ENCODE measurements around the gene ADA. TPM values are rescaled to one million over a fixed set of nuclear protein-coding genes. Genes with fewer than 3 reads are reported as not detected.

The ADA gene
- total RNA-seq, 4 donors from 2014 or later, result 4.0 to 13.9 (median 7.1) TPM

GRCh38 chr20:44641325-44641724, 10.2 kb downstream of the ADA start:
- Histone ChIP-seq H3K4me3 (replicated peaks in 1 of 3) (no peak overlapping the region), H3K4me1 (peaks cover 6 to 33% of the 10 kb centered on the region in 2 donors), H3K36me3 (no peaks in the 10 kb centered on the region), H3K27me3 (no peaks in the 10 kb centered on the region), H3K9me3 (no peaks in the 10 kb centered on the region), H3K27ac (no peak overlapping the region)
- WGBS, 2 donors, result 94 to 95% methylated on average over 5 of the region's 5 CpGs
- TF ChIP-seq POLR2A (IDR thresholded peaks at IDR 0.05) (no peak), CTCF (IDR thresholded peaks at IDR 0.05) (no peak)
- intact Hi-C loops (cut with DNase I), result no loop called here
- no peak for DNase-seq

- Histone ChIP-seq H3K27ac (no peak overlapping the region), H3K27me3 (no peaks in the 10 kb centered on the region), H3K4me1 (peaks cover 6 to 33% of the 10 kb centered on the region in 2 donors), H3K36me3 (no peaks in the 10 kb centered on the region), H3K9me3 (no peaks in the 10 kb centered on the region), H3K4me3 (replicated peaks in 1 of 3) (no peak overlapping the region)
- DNase-seq, result no peak
- 94% methylated on average over 2 of the region's 2 CpGs for WGBS, 2 donors
- no peak for TF ChIP-seq CTCF (IDR thresholded peaks at IDR 0.05)
- TF ChIP-seq POLR2A (IDR thresholded peaks at IDR 0.05), result no peak
- intact Hi-C loops (cut with DNase I), result no loop called here
Measured at GRCh38 chr20:44640522-44640921, 11.0 kb downstream of the ADA start.

- TF ChIP-seq POLR2A (IDR thresholded peaks at IDR 0.05) (no peak), CTCF (IDR thresholded peaks at IDR 0.05) (no peak)
- H3K4me1 ChIP-seq, result peaks cover 6 to 12% of the 10 kb centered on the region in 2 donors
- H3K36me3 ChIP-seq, result no peaks in the 10 kb centered on the region
- H3K9me3 ChIP-seq, result no peaks in the 10 kb centered on the region
- WGBS, 2 donors, result 71 to 73% methylated on average over 11 of the region's 11 CpGs
- DNase-seq, result peak in 1 of 2 donors; percentile 10
- H3K27ac ChIP-seq, result peak overlapping the region in 1 of 3 donors; percentile 17
- H3K27me3 ChIP-seq, result no peaks in the 10 kb centered on the region
- intact Hi-C loops (cut with DNase I), result no loop called here
- no peak overlapping the region for H3K4me3 ChIP-seq (replicated peaks in 1 of 3)
Measured at GRCh38 chr20:44637522-44638372, 13.8 kb downstream of the ADA start.

GRCh38 chr20:44637042-44637441, 14.5 kb downstream of the ADA start:
- H3K4me1 ChIP-seq, result peaks cover 3 to 5% of the 10 kb centered on the region in 2 donors
- TF ChIP-seq CTCF (IDR thresholded peaks at IDR 0.05), result no peak
- TF ChIP-seq POLR2A (IDR thresholded peaks at IDR 0.05), result no peak
- 87 to 89% methylated on average over 5 of the region's 5 CpGs for WGBS, 2 donors
- intact Hi-C loops (cut with DNase I), result no loop called here
- DNase-seq, result no peak
- H3K4me3 ChIP-seq (replicated peaks in 1 of 3), result no peak overlapping the region
- no peaks in the 10 kb centered on the region for H3K27me3 ChIP-seq
- H3K36me3 ChIP-seq, result no peaks in the 10 kb centered on the region
- no peak overlapping the region for H3K27ac ChIP-seq
- no peaks in the 10 kb centered on the region for H3K9me3 ChIP-seq

- Histone ChIP-seq H3K27ac (no peak overlapping the region), H3K9me3 (no peaks in the 10 kb centered on the region), H3K36me3 (no peaks in the 10 kb centered on the region), H3K27me3 (no peaks in the 10 kb centered on the region), H3K4me3 (replicated peaks in 1 of 3) (no peak overlapping the region), H3K4me1 (no peaks in the 10 kb centered on the region)
- intact Hi-C loops (cut with DNase I), result no loop called here
- WGBS, 2 donors, result 87 to 90% methylated on average over 4 of the region's 4 CpGs
- TF ChIP-seq CTCF (IDR thresholded peaks at IDR 0.05), result no peak
- DNase-seq, result no peak
Measured at GRCh38 chr20:44635877-44636276, 15.6 kb downstream of the ADA start.
